ENCODE data around the gene MICB.
"Not testable (repeated sequence)": the region's sequence is repeated elsewhere in the genome, so short reads cannot be mapped to it uniquely, and the experiment has no call there.

The MICB gene

GRCh38 chr6:31450751-31451150 lies 47.2 kb upstream of the MICB start:
- Histone ChIP-seq H3K9me3 (ENCODE audit: control insufficient read depth, insufficient read depth, low read depth, low read length) (no peaks in the 10 kb centered on the region), H3K36me3 (ENCODE audit: control insufficient read depth in 2 of 2, insufficient read depth in 1 of 2, low read length in 2 of 2) (no peaks in the 10 kb centered on the region), H3K27ac (ENCODE audit: extremely low read depth, low read depth, low read length) (no peak overlapping the region), H3K4me1 (ENCODE audit: control insufficient read depth, insufficient read depth, low read length) (no peaks in the 10 kb centered on the region), H3K4me3 (ENCODE audit: low read depth, low read length) (no peak overlapping the region)
- ChIA-PET CTCF (no interaction called here), POLR2A (no interaction called here)
- TF ChIP-seq ZBTB7A (tag by site-specific recombination; IDR thresholded peaks at IDR 0.05; ENCODE audit: low read depth), result no peak
- TF ChIP-seq ZNF658 (tag by site-specific recombination; IDR thresholded peaks at IDR 0.05), result no peak
- TF ChIP-seq ELK4 (IDR thresholded peaks at IDR 0.05; ENCODE audit: borderline replicate concordance, low read depth, low read length), result no peak
- no peak for TF ChIP-seq ZNF112 (tag by site-specific recombination; IDR thresholded peaks at IDR 0.05)
- TF ChIP-seq AEBP2 (tag by site-specific recombination; IDR thresholded peaks at IDR 0.05; ENCODE audit: borderline replicate concordance), result no peak
- no peak for TF ChIP-seq HOXA7 (CRISPR knock-in tag; IDR thresholded peaks at IDR 0.05; ENCODE audit: borderline replicate concordance)
- TF ChIP-seq ZNF571 (tag by site-specific recombination; IDR thresholded peaks at IDR 0.05), result no peak
- no peak for TF ChIP-seq REPIN1 (tag by site-specific recombination; IDR thresholded peaks at IDR 0.05; ENCODE audit: low read depth)
- no peak for TF ChIP-seq ZNF2 (tag by site-specific recombination; IDR thresholded peaks at IDR 0.05)

GRCh38 chr6:31452859-31453258 lies 45.1 kb upstream of the MICB start:
- no peak overlapping the region for H3K27ac ChIP-seq (ENCODE audit: extremely low read depth, low read depth, low read length)
- H3K36me3 ChIP-seq (ENCODE audit: control insufficient read depth in 2 of 2, insufficient read depth in 1 of 2, low read length in 2 of 2), result no peaks in the 10 kb centered on the region
- TF ChIP-seq ZNF768 (tag by site-specific recombination; IDR thresholded peaks at IDR 0.05), result no peak
- TF ChIP-seq SETDB1 (IDR thresholded peaks at IDR 0.05; ENCODE audit: insufficient read length, low read length), result peak; percentile 92
- no peak for TF ChIP-seq ZNF26 (tag by site-specific recombination; IDR thresholded peaks at IDR 0.05)
- 0 out of 2 replicates have a peak, but pooled peaks have one; percentile 6 for TF ChIP-seq ZNF549 (tag by site-specific recombination; IDR thresholded peaks at IDR 0.05)
- TF ChIP-seq ZNF138 (tag by site-specific recombination; IDR thresholded peaks at IDR 0.05; ENCODE audit: borderline replicate concordance), result no peak
- TF ChIP-seq ZNF266 (tag by site-specific recombination; IDR thresholded peaks at IDR 0.05; ENCODE audit: low read depth), result no peak
- peak; percentile 40; the same call in 1 of the 2 replicates for TF ChIP-seq TRIM28 (IDR thresholded peaks at IDR 0.05; ENCODE audit: borderline replicate concordance, low read length)
- no peaks in the 10 kb centered on the region for H3K9me3 ChIP-seq (ENCODE audit: control insufficient read depth, insufficient read depth, low read depth, low read length)
- ChIA-PET POLR2A (no interaction called here), CTCF (interaction anchor here (0.7 to 1.6 kb wide), 4 partner anchors 10 to 34 kb away, joined by 3 to 9 read pairs (median 4); no protein-coding TSS in a partner anchor)
- no peak overlapping the region for H3K4me3 ChIP-seq (ENCODE audit: low read depth, low read length)
- no peaks in the 10 kb centered on the region for H3K4me1 ChIP-seq (ENCODE audit: control insufficient read depth, insufficient read depth, low read length)

- H3K36me3 ChIP-seq (ENCODE audit: control insufficient read depth in 2 of 2, insufficient read depth in 1 of 2, low read length in 2 of 2), result no peaks in the 10 kb centered on the region
- ChIA-PET CTCF (no interaction called here), POLR2A (no interaction called here)
- no peak overlapping the region for H3K27ac ChIP-seq (ENCODE audit: extremely low read depth, low read depth, low read length)
- no peak overlapping the region for H3K4me3 ChIP-seq (ENCODE audit: low read depth, low read length)
- TF ChIP-seq SETDB1 (IDR thresholded peaks at IDR 0.05; ENCODE audit: insufficient read length, low read length), result peak; percentile 75
- no peak for TF ChIP-seq ZNF530 (tag by site-specific recombination; IDR thresholded peaks at IDR 0.05; ENCODE audit: low read depth)
- no peaks in the 10 kb centered on the region for H3K9me3 ChIP-seq (ENCODE audit: control insufficient read depth, insufficient read depth, low read depth, low read length)
- H3K4me1 ChIP-seq (ENCODE audit: control insufficient read depth, insufficient read depth, low read length), result no peaks in the 10 kb centered on the region
Observed at GRCh38 chr6:31453259-31453658, 44.7 kb upstream of the MICB start.

GRCh38 chr6:31459864-31460263 lies 38.1 kb upstream of the MICB start:
- CTCF ChIA-PET; H3K36me3 ChIP-seq (ENCODE audit: control insufficient read depth in 2 of 2, insufficient read depth in 1 of 2, low read length in 2 of 2); H3K9me3 ChIP-seq (ENCODE audit: control insufficient read depth, insufficient read depth, low read depth, low read length); POLR2A ChIA-PET; H3K27ac ChIP-seq (ENCODE audit: extremely low read depth, low read depth, low read length); H3K4me1 ChIP-seq (ENCODE audit: control insufficient read depth, insufficient read depth, low read length); H3K4me3 ChIP-seq (ENCODE audit: low read depth, low read length): not testable (repeated sequence)
